GM20000 (cell line): ENCODE data around the gene CTAG2.

Source experiments
- DNase-seq: peaks from one replicate; pipeline ENCODE4 v3.0.0; 2012; ENCODE audit warnings: low spot score
- CTCF ChIP-seq: IDR thresholded peaks from 2 replicates; pipeline ENCODE4 v1.5.1; 2012; ENCODE audit warnings: mild to moderate bottlenecking, control low read depth; ENCODE audit errors: extremely low read depth, missing control alignments

CTAG2 gene

GRCh38 chrX:154660541-154660940 is 7.2 kb upstream of the CTAG2 start:
- DNase-seq, result no peak
- TF ChIP-seq CTCF, result no peak

GRCh38 chrX:154658957-154659356 is 5.6 kb upstream of the CTAG2 start:
- no peak for TF ChIP-seq CTCF
- no peak for DNase-seq

GRCh38 chrX:154658187-154658586 is 4.8 kb upstream of the CTAG2 start:
- TF ChIP-seq CTCF, result no peak
- no peak for DNase-seq

GRCh38 chrX:154657226-154657805 is 3.9 kb upstream of the CTAG2 start:
- DNase-seq, result no peak

GRCh38 chrX:154655786-154656185 is 2.4 kb upstream of the CTAG2 start:
- DNase-seq, result no peak
- TF ChIP-seq CTCF, result no peak

More at GRCh38 chrX:154657226-154657805, 3.9 kb upstream of the CTAG2 start:
- no peak for TF ChIP-seq CTCF

GRCh38 chrX:154655346-154655745 is 2.0 kb upstream of the CTAG2 start:
- no peak for TF ChIP-seq CTCF
- DNase-seq, result no peak

GRCh38 chrX:154654925-154655324 is 1.5 kb upstream of the CTAG2 start:
- DNase-seq, result no peak
- no peak for TF ChIP-seq CTCF
